GM12801 (cell line): ENCODE data around the gene ST13.

ENCODE experiments used
- CTCF ChIP-seq: IDR thresholded peaks from one replicate; pipeline ENCODE4 v1.5.1; 2011; ENCODE audit warnings: control low read depth; ENCODE audit not compliant: insufficient read length; ENCODE audit errors: extremely low read depth

ST13 gene

GRCh38 chr22:40856513-40857308 is at the start of gene ST13, which contains the start of gene XPNPEP3:
Gene ST13, minus strand, starts transcription at chr22:40856639. Its CDS starts 99 bp downstream, at chr22:40856540.
Gene XPNPEP3, plus strand, starts transcription at chr22:40857148. Its CDS starts 34 bp downstream, at chr22:40857182.
- no peak for TF ChIP-seq CTCF

- TF ChIP-seq CTCF = no peak
These were observed 47.7 kb upstream of the ST13 start for GRCh38 chr22:40904101-40904500.

GRCh38 chr22:40898850-40899357 is 42.5 kb upstream of the ST13 start:
- TF ChIP-seq CTCF = no peak

- no peak for TF ChIP-seq CTCF
These were observed 38.0 kb upstream of the ST13 start for GRCh38 chr22:40894417-40894816.

- no peak for TF ChIP-seq CTCF
These were observed 34.4 kb upstream of the ST13 start for GRCh38 chr22:40890881-40891280.

GRCh38 chr22:40889116-40889515 is 32.7 kb upstream of the ST13 start:
- TF ChIP-seq CTCF = no peak

- no peak for TF ChIP-seq CTCF
These were observed 22.5 kb upstream of the ST13 start for GRCh38 chr22:40878922-40879321.
